Measurements from ENCODE around the gene NMT2. TPM values are rescaled to one million over a fixed set of nuclear protein-coding genes. Genes with fewer than 3 reads are reported as not detected.

The NMT2 gene
- total RNA-seq, 1 experiment from 2014 or later, result 14.3 TPM

GRCh38 chr10:15214237-15214636 lies 45.7 kb upstream of the NMT2 start:
- Histone ChIP-seq H3K4me1 (ENCODE audit: control insufficient read depth, insufficient read depth, low read length) (no peaks in the 10 kb centered on the region), H3K27me3 (ENCODE audit: control insufficient read depth, insufficient read depth, low read length) (no peaks in the 10 kb centered on the region), H3K9me3 (ENCODE audit: control insufficient read depth, insufficient read depth, low read depth, low read length) (no peaks in the 10 kb centered on the region), H3K4me3 (ENCODE audit: low read depth in 2 of 2, low read length in 2 of 2) (no peak overlapping the region), H3K36me3 (ENCODE audit: control insufficient read depth, insufficient read depth, low read length) (no peaks in the 10 kb centered on the region), H3K27ac (ENCODE audit: low read length) (no peak overlapping the region)
- intact Hi-C loops (cut with micrococcal nuclease; ENCODE audit: unreplicated experiment), result no loop called here
- DNase-seq (ENCODE audit: low read depth, low spot score), result no peak
- ATAC-seq, result no peak
- in situ Hi-C loops (cut with HindIII; ENCODE audit: low pct_unique_long_range_greater_than_20kb, low sequenced_read_pairs), result no loop called here
- ChIA-PET POLR2A (no interaction called here), CTCF (no interaction called here)
- BruUV-seq (replicated peaks), result no TSS peak
- TF ChIP-seq POLR2AphosphoS5 (IDR thresholded peaks at IDR 0.05; ENCODE audit: low read depth, low read length) (no peak), CTCF (IDR thresholded peaks at IDR 0.05) (no peak), REST (IDR thresholded peaks at IDR 0.05; ENCODE audit: insufficient read depth in 1 of 2, low read depth in 2 of 2, low read length in 1 of 2) (no peak), SIN3A (IDR thresholded peaks at IDR 0.05; ENCODE audit: borderline replicate concordance, insufficient read depth, low read depth, low read length) (no peak), TCF7L2 (IDR thresholded peaks at IDR 0.05; ENCODE audit: low read depth, low read length) (no peak)

- no peaks in the 10 kb centered on the region for H3K4me1 ChIP-seq (ENCODE audit: control insufficient read depth, insufficient read depth, low read length)
- ChIA-PET CTCF (no interaction called here), POLR2A (no interaction called here)
- H3K27me3 ChIP-seq (ENCODE audit: control insufficient read depth, insufficient read depth, low read length), result no peaks in the 10 kb centered on the region
- intact Hi-C loops (cut with micrococcal nuclease; ENCODE audit: unreplicated experiment) (no loop called here), in situ Hi-C loops (cut with HindIII; ENCODE audit: low pct_unique_long_range_greater_than_20kb, low sequenced_read_pairs) (no loop called here)
- no peaks in the 10 kb centered on the region for H3K9me3 ChIP-seq (ENCODE audit: control insufficient read depth, insufficient read depth, low read depth, low read length)
- no peak overlapping the region for H3K27ac ChIP-seq (ENCODE audit: low read length)
- no peak overlapping the region for H3K4me3 ChIP-seq (ENCODE audit: low read depth in 2 of 2, low read length in 2 of 2)
- DNase-seq (ENCODE audit: low read depth, low spot score) (no peak), ATAC-seq (no peak)
- no TSS peak for BruUV-seq (replicated peaks)
- no peaks in the 10 kb centered on the region for H3K36me3 ChIP-seq (ENCODE audit: control insufficient read depth, insufficient read depth, low read length)
- no peak for TF ChIP-seq CTCF (IDR thresholded peaks at IDR 0.05)
- no peak for TF ChIP-seq TCF7L2 (IDR thresholded peaks at IDR 0.05; ENCODE audit: low read depth, low read length)
- TF ChIP-seq POLR2AphosphoS5 (IDR thresholded peaks at IDR 0.05; ENCODE audit: low read depth, low read length), result no peak
- TF ChIP-seq SIN3A (IDR thresholded peaks at IDR 0.05; ENCODE audit: borderline replicate concordance, insufficient read depth, low read depth, low read length), result no peak
- no peak for TF ChIP-seq REST (IDR thresholded peaks at IDR 0.05; ENCODE audit: insufficient read depth in 1 of 2, low read depth in 2 of 2, low read length in 1 of 2)
Observed at GRCh38 chr10:15213461-15213861, 45.0 kb upstream of the NMT2 start.

Data from Panc1 (cell line).